H1 (cell line): ENCODE measurements around the gene FOXR2.

Experiments used
- JUN ChIP-seq: IDR thresholded peaks from 2 replicates; pipeline ENCODE4 v1.6.1; 2011; ENCODE audit warnings: low read depth, mild to moderate bottlenecking, improper control_type of control experiment, low read length
- TF ChIP-seq, protein P1 (sequence below): IDR thresholded peaks from 2 replicates; pipeline ENCODE4 v1.6.1; 2012; ENCODE audit warnings: inconsistent platforms
- TF ChIP-seq, protein P2 (sequence below), 3 experiments: IDR thresholded peaks; 1 replicate in 2 of 3; 2 replicates in 1 of 3; pipeline versions ENCODE4 v1.5.1 to v1.6.1; 2011; ENCODE audit warnings: low read length in 3 of 3, mild to moderate bottlenecking in 3 of 3, inconsistent platforms in 2 of 3, low read depth in 1 of 3, moderate library complexity in 1 of 3; ENCODE audit not compliant: insufficient read depth in 1 of 3; ENCODE audit errors: control extremely low read depth in 1 of 3

- TF ChIP-seq JUN: no peak
- TF ChIP-seq, protein P1, sequence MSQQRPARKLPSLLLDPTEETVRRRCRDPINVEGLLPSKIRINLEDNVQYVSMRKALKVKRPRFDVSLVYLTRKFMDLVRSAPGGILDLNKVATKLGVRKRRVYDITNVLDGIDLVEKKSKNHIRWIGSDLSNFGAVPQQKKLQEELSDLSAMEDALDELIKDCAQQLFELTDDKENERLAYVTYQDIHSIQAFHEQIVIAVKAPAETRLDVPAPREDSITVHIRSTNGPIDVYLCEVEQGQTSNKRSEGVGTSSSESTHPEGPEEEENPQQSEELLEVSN: no peak
- TF ChIP-seq, protein P2, sequence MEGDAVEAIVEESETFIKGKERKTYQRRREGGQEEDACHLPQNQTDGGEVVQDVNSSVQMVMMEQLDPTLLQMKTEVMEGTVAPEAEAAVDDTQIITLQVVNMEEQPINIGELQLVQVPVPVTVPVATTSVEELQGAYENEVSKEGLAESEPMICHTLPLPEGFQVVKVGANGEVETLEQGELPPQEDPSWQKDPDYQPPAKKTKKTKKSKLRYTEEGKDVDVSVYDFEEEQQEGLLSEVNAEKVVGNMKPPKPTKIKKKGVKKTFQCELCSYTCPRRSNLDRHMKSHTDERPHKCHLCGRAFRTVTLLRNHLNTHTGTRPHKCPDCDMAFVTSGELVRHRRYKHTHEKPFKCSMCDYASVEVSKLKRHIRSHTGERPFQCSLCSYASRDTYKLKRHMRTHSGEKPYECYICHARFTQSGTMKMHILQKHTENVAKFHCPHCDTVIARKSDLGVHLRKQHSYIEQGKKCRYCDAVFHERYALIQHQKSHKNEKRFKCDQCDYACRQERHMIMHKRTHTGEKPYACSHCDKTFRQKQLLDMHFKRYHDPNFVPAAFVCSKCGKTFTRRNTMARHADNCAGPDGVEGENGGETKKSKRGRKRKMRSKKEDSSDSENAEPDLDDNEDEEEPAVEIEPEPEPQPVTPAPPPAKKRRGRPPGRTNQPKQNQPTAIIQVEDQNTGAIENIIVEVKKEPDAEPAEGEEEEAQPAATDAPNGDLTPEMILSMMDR (IDR thresholded peaks at IDR 0.05; ENCODE audit: control extremely low read depth in 1 of 3, insufficient read depth in 1 of 3, low read depth in 1 of 3, low read length in 3 of 3): no peak
Measured at GRCh38 chrX:55663584-55663983, 40.4 kb downstream of the FOXR2 start.
